ENCODE measurements around the gene TSPAN18. TPM values are rescaled to one million over a fixed set of nuclear protein-coding genes. Genes with fewer than 3 reads are reported as not detected.

TSPAN18 gene
- total RNA-seq, 2 experiments from 2014 or later = not detected

DNA sequence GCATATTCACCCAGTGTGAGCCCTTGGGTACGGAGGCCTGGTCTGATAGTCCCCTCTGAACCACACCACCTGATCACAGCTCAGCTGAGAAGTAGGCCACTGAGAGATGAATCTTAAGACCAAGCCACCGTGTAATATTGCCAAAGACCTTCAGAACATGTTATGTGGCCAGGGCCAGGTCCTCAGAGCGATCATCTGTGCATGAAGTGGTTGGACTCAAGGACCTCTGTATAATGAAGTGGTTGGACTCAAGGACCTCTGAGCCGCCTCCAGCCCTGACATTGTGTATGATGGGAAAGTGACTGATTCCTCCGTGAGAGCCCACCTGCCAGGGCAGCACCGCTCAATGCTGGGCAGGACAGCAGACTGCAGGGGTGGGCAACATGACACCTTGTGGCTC, 153.7 kb downstream of the TSPAN18 start:
- Histone ChIP-seq H3K27ac (ENCODE audit: low read depth, low read length, poor library complexity, severe bottlenecking) (no peak overlapping the region), H4K20me1 (ENCODE audit: insufficient read depth, low read length) (no peaks in the 10 kb centered on the region), H2AFZ (ENCODE audit: low read length) (no peak overlapping the region), H3K9me2 (ENCODE audit: insufficient read depth, low read length) (no peaks in the 10 kb centered on the region), H3K79me2 (ENCODE audit: insufficient read depth, low read depth, low read length) (no peaks in the 10 kb centered on the region), H3K4me2 (ENCODE audit: low read length) (no peak overlapping the region), H3K9me3 (ENCODE audit: low read length) (no peaks in the 10 kb centered on the region), H3K4me3 (ENCODE audit: low read depth, low read length, poor library complexity, severe bottlenecking) (no peak overlapping the region), H3K36me3 (ENCODE audit: insufficient read depth, low read length) (no peaks in the 10 kb centered on the region), H3K4me1 (ENCODE audit: insufficient read depth, low read length, poor library complexity, severe bottlenecking) (no peaks in the 10 kb centered on the region)
- intact Hi-C loops (cut with micrococcal nuclease; ENCODE audit: unreplicated experiment) = no loop called here
- ChIA-PET CTCF (ENCODE audit: unreplicated experiment) (no interaction called here), POLR2A (no interaction called here)
- no TSS peak for BruUV-seq (replicated peaks)
- TF ChIP-seq EZH2phosphoT487 (IDR thresholded peaks at IDR 0.05; ENCODE audit: borderline replicate concordance, low read depth, low read length) = no peak
- TF ChIP-seq, protein P1, sequence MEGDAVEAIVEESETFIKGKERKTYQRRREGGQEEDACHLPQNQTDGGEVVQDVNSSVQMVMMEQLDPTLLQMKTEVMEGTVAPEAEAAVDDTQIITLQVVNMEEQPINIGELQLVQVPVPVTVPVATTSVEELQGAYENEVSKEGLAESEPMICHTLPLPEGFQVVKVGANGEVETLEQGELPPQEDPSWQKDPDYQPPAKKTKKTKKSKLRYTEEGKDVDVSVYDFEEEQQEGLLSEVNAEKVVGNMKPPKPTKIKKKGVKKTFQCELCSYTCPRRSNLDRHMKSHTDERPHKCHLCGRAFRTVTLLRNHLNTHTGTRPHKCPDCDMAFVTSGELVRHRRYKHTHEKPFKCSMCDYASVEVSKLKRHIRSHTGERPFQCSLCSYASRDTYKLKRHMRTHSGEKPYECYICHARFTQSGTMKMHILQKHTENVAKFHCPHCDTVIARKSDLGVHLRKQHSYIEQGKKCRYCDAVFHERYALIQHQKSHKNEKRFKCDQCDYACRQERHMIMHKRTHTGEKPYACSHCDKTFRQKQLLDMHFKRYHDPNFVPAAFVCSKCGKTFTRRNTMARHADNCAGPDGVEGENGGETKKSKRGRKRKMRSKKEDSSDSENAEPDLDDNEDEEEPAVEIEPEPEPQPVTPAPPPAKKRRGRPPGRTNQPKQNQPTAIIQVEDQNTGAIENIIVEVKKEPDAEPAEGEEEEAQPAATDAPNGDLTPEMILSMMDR (conservative IDR thresholded peaks at IDR 0.05; ENCODE audit: low read length) = no peak
- DNase-seq (ENCODE audit: low spot score) = no peak

DNA sequence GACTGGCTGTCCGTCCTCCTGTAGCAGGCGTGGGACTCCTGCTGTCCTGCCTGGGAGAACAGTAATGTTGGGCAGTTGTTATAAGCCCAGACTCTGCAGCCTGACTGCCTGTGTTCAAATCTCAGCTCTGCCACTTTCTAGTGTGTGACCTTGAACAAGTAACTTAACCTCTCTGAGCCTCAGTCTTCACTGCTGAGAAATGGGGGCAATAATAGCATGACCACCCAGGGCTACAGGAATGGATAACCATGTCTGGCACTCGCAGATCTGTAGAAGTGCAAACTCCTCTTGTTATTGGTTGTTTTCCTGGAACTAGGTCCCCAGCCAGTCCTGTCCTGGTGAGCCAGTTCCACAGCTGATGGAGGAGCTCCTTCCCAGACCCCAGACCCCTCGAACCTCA, 154.2 kb downstream of the TSPAN18 start:
- ChIA-PET POLR2A (no interaction called here), CTCF (ENCODE audit: unreplicated experiment) (no interaction called here)
- BruUV-seq (replicated peaks) = no TSS peak
- DNase-seq (ENCODE audit: low spot score) = no peak
- H3K9me2 ChIP-seq (ENCODE audit: insufficient read depth, low read length) = no peaks in the 10 kb centered on the region
- intact Hi-C loops (cut with micrococcal nuclease; ENCODE audit: unreplicated experiment) = no loop called here
- H3K36me3 ChIP-seq (ENCODE audit: insufficient read depth, low read length) = no peaks in the 10 kb centered on the region
- no peaks in the 10 kb centered on the region for H3K79me2 ChIP-seq (ENCODE audit: insufficient read depth, low read depth, low read length)
- TF ChIP-seq EZH2phosphoT487 (IDR thresholded peaks at IDR 0.05; ENCODE audit: borderline replicate concordance, low read depth, low read length) = no peak
- TF ChIP-seq, protein P1 (conservative IDR thresholded peaks at IDR 0.05; ENCODE audit: low read length) = no peak
- H4K20me1 ChIP-seq (ENCODE audit: insufficient read depth, low read length) = no peaks in the 10 kb centered on the region
- no peaks in the 10 kb centered on the region for H3K9me3 ChIP-seq (ENCODE audit: low read length)
- H3K27ac ChIP-seq (ENCODE audit: low read depth, low read length, poor library complexity, severe bottlenecking) = no peak overlapping the region
- no peak overlapping the region for H2AFZ ChIP-seq (ENCODE audit: low read length)
- H3K4me1 ChIP-seq (ENCODE audit: insufficient read depth, low read length, poor library complexity, severe bottlenecking) = no peaks in the 10 kb centered on the region
- H3K4me3 ChIP-seq (ENCODE audit: low read depth, low read length, poor library complexity, severe bottlenecking) = no peak overlapping the region
- no peak overlapping the region for H3K4me2 ChIP-seq (ENCODE audit: low read length)

DNA sequence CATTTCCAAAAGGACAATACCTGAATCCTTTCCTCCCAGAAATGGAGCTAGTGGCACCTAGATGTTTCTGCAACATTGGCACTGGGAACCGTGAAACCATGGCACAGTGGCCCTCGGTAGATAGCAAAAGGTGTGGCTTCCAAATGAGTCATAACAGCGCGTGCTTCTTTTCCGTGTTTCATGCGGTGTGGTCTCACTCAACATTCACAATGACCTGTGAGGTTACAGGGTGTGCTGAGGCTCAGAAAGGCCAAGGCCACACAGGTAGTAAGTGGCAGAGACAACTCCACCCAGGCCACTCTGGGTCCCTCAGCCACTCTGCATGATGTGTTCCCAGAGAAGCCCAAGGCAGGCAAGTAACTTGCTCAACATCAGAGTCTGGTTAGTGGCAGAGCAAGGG, 156.5 kb downstream of the TSPAN18 start:
- no peaks in the 10 kb centered on the region for H3K79me2 ChIP-seq (ENCODE audit: insufficient read depth, low read depth, low read length)
- H3K36me3 ChIP-seq (ENCODE audit: insufficient read depth, low read length) = no peaks in the 10 kb centered on the region
- H3K4me2 ChIP-seq (ENCODE audit: low read length) = no peak overlapping the region
- no peaks in the 10 kb centered on the region for H4K20me1 ChIP-seq (ENCODE audit: insufficient read depth, low read length)
- no peak for DNase-seq (ENCODE audit: low spot score)
- H3K27ac ChIP-seq (ENCODE audit: low read depth, low read length, poor library complexity, severe bottlenecking) = no peak overlapping the region
- no peak overlapping the region for H2AFZ ChIP-seq (ENCODE audit: low read length)
- H3K4me3 ChIP-seq (ENCODE audit: low read depth, low read length, poor library complexity, severe bottlenecking) = no peak overlapping the region
- CTCF ChIA-PET (ENCODE audit: unreplicated experiment) = no interaction called here
- no TSS peak for BruUV-seq (replicated peaks)
- no peaks in the 10 kb centered on the region for H3K9me3 ChIP-seq (ENCODE audit: low read length)
- POLR2A ChIA-PET = no interaction called here
- TF ChIP-seq, protein P1 (conservative IDR thresholded peaks at IDR 0.05; ENCODE audit: low read length) = no peak
- no peak for TF ChIP-seq EZH2phosphoT487 (IDR thresholded peaks at IDR 0.05; ENCODE audit: borderline replicate concordance, low read depth, low read length)
- no peaks in the 10 kb centered on the region for H3K4me1 ChIP-seq (ENCODE audit: insufficient read depth, low read length, poor library complexity, severe bottlenecking)
- no peaks in the 10 kb centered on the region for H3K9me2 ChIP-seq (ENCODE audit: insufficient read depth, low read length)
- intact Hi-C loops (cut with micrococcal nuclease; ENCODE audit: unreplicated experiment) = no loop called here
